Measurements from ENCODE around the gene SH3RF3.

Gene SH3RF3

DNA sequence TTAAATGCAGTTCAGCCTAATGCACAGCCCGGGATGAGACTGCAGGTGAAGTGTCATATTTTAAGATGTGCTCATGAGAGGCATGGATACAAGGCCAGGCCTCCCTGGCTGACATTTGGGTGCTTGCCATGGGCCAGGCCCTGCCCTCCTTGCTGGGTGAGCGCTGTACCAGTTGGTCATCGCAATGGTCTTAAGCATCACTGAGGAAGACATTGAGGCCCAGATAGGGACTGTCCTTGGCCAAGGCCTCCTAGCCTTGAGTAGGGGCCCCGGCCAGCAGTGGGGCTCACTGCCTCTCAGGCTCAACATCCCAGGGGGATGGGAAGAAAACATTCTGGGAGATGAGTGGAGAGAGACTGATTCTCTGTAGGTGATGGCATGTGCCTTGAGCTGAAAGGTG is 184.3 kb downstream of the SH3RF3 start:
- DNase-seq (ENCODE audit: low read depth), result no peak

GRCh38 chr2:109316091-109316490 is 187.1 kb downstream of the SH3RF3 start:
- no peak for DNase-seq (ENCODE audit: low read depth)

DNA sequence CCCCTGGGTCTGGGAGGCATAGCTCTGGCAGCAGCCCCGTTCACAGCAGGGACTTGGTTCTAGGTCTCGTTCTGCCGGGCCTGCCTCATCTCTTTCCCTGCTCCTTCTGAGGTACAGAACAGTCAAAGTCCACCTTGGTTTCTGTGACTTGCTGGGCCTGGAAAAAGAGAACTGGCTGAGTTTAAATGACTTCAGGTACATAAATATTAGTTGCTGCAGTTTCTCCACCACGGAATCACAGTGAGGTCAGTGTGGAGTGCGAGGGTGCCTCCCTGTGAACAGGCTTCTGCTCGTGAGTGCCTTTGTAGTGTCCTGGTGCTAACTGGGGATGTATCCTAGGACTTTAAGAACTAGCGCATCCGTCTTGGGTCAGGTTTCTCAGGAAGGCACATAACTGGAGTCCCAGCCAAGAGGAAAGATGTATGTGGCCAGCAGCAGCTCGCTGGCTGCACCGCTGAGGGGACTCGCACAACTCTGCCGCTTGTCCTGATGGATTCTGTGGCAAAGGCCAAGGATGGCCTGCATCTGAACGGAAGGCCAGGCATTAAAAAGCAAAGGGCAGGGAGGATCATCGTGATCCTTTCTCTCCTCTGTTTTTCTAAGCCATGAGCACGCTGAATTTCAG is 188.6 kb downstream of the SH3RF3 start:
- DNase-seq (ENCODE audit: low read depth), result peak; percentile 71

DNA sequence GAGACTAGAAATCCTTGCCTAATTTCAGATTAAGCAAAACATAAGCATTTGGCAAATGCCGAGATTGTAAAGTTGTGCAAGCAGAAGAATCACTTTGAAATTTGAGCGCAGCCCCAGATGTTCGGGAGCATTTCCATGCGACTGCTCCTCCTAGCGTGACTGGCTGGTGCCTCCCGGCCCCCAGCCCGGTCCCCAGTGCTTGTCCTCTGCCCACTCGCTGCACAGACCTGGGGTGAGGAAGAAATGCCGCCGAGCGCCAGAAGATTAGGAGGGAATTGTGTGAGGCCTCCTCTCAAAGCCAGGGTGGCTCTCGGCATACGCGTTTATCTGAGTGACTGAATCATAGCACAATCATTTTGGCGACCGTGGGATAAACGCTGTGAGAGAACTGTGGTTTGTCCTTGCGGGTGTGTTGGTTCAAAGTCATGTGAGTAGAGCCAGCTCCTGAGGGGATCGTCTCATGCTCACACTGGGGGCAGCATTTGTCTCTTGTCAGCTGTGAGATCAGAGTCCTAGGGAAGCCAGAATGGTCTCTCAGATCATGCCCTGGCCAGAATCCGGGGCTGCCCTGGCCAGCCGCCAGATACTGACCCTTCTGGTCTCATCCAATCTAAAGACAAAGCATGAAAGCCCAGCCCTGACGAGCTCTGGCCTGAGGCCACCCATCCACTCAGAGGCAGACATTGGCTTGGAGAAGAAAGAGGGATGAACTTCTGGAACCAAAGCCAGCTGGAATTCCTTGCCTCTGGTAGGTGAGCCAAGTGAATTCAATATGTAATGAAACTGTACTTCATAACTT is 189.3 kb downstream of the SH3RF3 start:
- DNase-seq (ENCODE audit: low read depth), result peak; percentile 92

- DNase-seq (ENCODE audit: low read depth), result no peak
These were observed 189.9 kb downstream of the SH3RF3 start for GRCh38 chr2:109318949-109319342.

DNA sequence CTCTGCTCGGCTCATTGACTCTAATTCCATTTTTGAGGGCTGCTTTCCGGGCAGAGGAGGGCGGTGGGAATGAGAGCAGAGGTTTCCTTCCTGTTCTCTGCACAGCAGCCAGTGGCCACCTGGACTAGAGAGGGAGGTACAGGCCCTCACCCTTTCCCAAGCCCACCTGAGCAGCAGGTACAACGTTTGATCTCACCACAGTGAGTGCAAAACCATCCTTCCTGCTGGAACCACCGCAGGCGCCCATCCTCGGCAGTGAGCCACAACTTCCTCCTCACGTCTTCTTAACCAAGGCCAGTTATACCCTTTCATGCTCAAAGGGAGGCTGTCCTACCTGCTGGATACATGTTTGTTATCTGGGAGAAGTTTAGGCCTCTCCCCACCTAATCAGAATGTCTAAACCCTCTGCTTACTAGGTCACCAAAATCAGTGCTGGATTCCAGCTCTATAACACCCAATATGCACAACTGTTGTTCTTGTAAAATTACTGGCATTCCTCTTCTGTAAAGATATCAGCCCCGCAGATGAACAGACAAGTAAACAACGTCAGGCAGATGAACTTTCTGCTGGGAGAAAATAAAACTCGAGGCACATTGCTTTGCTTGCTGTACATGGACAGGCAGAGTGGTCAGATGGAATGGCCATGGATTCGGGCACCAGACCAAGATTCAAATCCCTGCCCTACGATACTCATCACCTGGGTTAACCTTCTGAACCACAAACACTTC is 191.4 kb downstream of the SH3RF3 start:
- no peak for DNase-seq (ENCODE audit: low read depth)

DNA sequence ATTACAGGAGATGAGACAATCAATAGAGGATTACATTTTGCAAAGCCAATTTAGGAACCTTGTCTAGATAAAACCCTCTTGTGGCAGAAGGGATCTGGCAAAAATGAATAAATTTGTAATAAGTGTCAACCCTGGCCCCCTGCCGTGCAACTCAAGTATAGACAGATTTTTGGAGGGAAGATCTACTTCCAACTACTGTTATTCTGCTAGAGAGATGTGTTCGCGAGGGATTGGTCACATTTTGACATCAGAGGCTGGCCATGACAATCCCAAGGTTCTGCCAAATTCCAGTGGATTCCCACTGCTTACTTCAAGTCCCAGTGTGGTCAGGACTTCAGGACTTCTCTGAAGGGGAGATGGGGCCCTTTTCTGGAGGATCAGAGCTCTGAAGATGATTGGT is 192.6 kb downstream of the SH3RF3 start:
- peak; percentile 40 for DNase-seq (ENCODE audit: low read depth)

GRCh38 chr2:109322111-109322510 is 193.1 kb downstream of the SH3RF3 start:
- DNase-seq (ENCODE audit: low read depth), result peak; percentile 98

GRCh38 chr2:109322641-109323040 is 193.6 kb downstream of the SH3RF3 start:
- DNase-seq (ENCODE audit: low read depth), result no peak

GRCh38 chr2:109324861-109325260 is 195.9 kb downstream of the SH3RF3 start:
- DNase-seq (ENCODE audit: low read depth), result peak; percentile 98

- no peak for DNase-seq (ENCODE audit: low read depth)
These were observed 196.6 kb downstream of the SH3RF3 start for GRCh38 chr2:109325570-109325969.

DNA sequence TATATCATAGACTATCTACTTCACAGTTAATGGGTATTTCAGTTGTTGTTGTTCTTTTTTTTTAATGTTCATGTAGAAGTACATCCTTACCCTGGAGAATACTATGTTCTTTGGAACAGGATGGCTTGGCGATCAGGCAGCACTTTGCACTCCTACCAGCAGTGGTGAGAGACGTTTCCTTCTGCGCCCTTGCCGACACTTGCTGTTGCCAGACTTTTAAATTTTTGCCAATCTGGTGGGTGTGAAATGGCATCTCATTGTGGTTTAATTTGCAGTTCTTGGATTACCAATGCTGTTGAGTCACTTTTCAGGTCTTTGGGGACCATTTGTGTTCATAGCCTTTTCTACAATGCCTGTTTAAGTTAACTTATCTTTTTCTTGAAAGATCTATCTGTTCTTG is 197.3 kb downstream of the SH3RF3 start:
- no peak for DNase-seq (ENCODE audit: low read depth)

- DNase-seq (ENCODE audit: low read depth), result peak; percentile 88
These were observed 201.1 kb downstream of the SH3RF3 start for GRCh38 chr2:109330056-109330455.

DNA sequence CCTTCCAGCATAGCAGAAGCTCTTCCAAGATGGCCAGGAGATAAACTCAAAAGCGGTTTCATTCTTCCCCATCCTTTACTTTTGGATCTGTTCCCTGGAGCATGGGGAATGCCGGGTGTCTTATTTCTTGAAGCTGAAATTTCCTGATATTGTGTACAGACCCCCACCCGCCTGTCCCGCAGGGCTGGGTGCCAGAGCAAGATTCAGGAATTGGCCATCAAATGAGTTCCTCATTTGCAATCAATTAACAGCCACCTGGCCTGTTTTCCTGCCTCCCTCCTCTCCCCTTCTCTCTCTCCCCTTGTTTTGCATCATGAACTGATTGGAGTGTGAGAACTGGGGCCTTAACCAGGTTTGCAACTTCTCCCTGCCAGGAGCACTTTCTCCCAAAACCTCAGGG is 202.1 kb downstream of the SH3RF3 start:
- peak; percentile 43 for DNase-seq (ENCODE audit: low read depth)

DNA sequence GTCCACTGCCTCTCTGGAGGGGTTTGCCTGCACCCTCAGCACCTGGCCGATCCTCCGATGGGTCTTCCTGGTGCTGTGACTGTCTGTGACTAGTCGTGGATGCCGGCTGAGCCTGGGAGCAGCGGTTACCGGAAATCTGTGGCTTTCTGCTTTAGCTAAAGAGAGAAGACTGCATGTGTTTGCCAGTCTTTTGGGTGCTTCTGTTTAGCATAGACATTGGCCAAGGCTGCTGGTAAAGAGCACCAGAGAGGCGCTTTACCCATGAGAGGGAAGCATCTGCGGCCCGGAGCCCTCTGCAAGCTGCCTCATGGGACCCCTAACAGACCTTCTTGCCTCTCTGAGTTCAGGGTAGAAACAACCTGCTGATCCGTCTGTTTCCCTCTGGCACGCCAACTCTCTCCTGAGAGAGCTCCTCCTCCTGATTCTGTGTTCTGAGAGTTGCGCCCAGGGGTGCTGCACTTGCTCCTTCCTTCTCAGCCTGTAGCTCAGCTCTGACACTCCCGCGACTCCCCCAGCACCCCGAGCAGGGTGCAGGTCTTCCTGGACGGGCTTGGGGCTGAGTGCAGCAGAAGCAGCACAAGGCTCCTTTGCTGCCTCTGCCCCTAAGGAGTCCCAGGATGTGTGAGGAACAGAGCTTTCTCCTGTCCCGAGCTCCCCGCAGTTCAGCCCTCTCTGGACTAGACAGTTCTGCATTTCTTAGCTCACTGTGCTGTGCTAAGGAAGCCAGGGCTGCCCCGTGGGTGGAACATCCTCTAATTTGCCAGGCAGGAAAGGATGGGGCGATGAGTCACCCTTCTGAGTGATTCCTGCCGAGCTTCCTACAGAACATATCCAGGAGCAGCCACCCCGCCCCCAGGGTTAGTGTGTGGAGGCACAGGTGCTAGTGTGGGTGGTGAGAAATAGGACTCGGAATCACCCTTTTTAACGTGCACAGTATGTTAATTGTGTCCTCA is 203.2 kb downstream of the SH3RF3 start:
- DNase-seq (ENCODE audit: low read depth), result peak; percentile 82

GRCh38 chr2:109332880-109333279 is 203.9 kb downstream of the SH3RF3 start:
- DNase-seq (ENCODE audit: low read depth), result no peak

DNA sequence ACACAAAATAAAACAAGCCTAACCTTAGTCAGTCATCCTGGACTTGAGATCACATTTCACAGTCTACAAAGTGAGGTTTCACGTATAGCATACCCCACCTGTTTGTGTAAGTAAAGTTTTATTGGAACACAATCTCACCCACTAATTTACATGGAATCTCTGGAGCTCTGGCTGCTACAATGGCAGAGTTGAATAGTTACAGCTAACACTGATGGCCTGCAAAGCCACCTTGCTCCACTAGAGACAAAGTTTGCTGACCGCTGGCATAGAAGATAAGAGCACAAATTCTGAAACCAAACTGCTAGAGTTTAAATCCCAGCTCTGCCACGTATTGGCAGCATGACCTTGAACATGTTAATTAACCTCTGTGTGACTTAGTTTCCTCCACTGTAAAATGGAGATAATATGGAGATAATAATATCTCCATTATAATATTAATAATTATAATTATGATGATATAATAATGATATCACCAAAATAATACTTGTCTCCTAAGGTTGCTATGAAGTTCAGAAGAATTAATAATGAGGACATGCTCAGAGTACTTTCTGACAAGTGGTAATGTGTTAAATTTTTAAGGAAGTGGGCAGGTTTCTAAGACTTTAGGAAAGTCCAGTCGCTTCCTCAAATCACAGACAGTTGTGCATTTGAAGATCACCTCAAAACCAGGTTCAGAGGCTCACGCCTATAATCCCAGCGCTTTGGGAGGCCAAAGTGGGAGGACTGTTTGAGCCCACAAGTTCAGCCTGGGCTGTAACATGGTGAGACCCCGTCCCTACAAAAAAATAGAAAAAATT is 204.6 kb downstream of the SH3RF3 start:
- no peak for DNase-seq (ENCODE audit: low read depth)

GRCh38 chr2:109335631-109336176 is 206.7 kb downstream of the SH3RF3 start:
- peak; percentile 64 for DNase-seq (ENCODE audit: low read depth)

GRCh38 chr2:109336296-109336695 is 207.3 kb downstream of the SH3RF3 start:
- no peak for DNase-seq (ENCODE audit: low read depth)

DNA sequence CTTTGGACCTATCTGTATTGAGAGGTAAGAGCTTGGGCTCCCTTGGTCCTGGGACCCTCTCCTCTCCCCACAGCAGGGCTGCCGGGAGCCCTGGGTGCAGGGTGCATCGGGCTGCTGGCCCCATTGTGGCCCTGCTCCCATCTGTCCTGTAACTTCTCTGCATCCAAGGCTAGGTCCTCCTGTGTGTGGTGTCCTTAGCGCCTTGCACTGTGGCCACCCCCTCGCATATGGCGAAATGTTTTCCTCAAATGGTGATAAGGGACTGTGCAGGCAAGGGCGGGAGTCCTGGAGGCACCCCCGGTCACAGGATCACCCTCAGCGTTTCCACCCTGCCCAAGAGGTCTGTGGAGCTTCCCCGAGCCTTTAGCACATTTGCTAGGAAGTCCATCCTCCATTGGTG is 208.2 kb downstream of the SH3RF3 start:
- DNase-seq (ENCODE audit: low read depth), result no peak

DNA sequence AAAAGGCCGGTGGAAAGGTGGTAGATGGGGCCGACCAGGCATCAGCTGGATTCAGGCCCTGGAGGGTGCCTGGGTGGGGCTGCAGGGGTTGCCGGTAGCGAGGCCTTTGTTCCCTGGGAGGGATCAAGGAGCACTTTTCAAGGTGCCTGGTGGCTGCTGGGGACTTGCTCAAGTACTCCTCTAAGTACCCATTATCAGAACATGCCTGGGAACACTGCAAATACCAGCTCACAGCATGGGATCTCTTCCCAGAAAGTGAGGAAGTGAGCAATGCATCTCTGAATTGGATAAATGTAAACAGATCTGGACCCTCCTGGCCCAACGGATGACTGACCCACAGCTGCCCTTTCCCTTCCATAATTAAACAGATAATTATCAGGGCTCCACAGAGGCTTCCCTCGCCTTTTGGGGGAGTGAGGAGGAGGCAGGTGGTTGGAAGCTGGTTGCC is 210.5 kb downstream of the SH3RF3 start:
- DNase-seq (ENCODE audit: low read depth), result peak; percentile 64

All from fibroblast of gingiva (primary cell).